GM18873 (cell line): ENCODE data around the gene TMEM170B.

Experiments used
- ATAC-seq: cut with Tn5 transposase; IDR thresholded peaks from one replicate; pipeline ENCODE4 v1.9.1; 2021; ENCODE audit warnings: mild to moderate bottlenecking, moderate library complexity, moderate number of reproducible peaks; ENCODE audit not compliant: unreplicated experiment, low FRiP score

TMEM170B gene

GRCh38 chr6:11580686-11581405, 43.3 kb downstream of the TMEM170B start:
- ATAC-seq = no peak

GRCh38 chr6:11584244-11584643, 46.7 kb downstream of the TMEM170B start:
- no peak for ATAC-seq

- no peak for ATAC-seq
Measured at GRCh38 chr6:11585426-11586016, 48.0 kb downstream of the TMEM170B start.

GRCh38 chr6:11586117-11586516, 48.6 kb downstream of the TMEM170B start:
- no peak for ATAC-seq

- no peak for ATAC-seq
Measured at GRCh38 chr6:11586536-11586935, 49.0 kb downstream of the TMEM170B start.

GRCh38 chr6:11589261-11589660, 51.7 kb downstream of the TMEM170B start:
- ATAC-seq = no peak

GRCh38 chr6:11592294-11592906, 54.9 kb downstream of the TMEM170B start:
- no peak for ATAC-seq

- no peak for ATAC-seq
Measured at GRCh38 chr6:11593096-11593495, 55.5 kb downstream of the TMEM170B start.

GRCh38 chr6:11595903-11596302, 58.4 kb downstream of the TMEM170B start:
- no peak for ATAC-seq

GRCh38 chr6:11596640-11597237, 59.2 kb downstream of the TMEM170B start:
- ATAC-seq = no peak

GRCh38 chr6:11598687-11599086, 61.1 kb downstream of the TMEM170B start:
- no peak for ATAC-seq

- ATAC-seq = no peak
Measured at GRCh38 chr6:11600251-11600650, 62.7 kb downstream of the TMEM170B start.

GRCh38 chr6:11601776-11602605, 64.4 kb downstream of the TMEM170B start:
- ATAC-seq = no peak

- no peak for ATAC-seq
Measured at GRCh38 chr6:11604215-11604614, 66.7 kb downstream of the TMEM170B start.

- no peak for ATAC-seq
Measured at GRCh38 chr6:11604836-11605506, 67.4 kb downstream of the TMEM170B start.

- ATAC-seq = no peak
Measured at GRCh38 chr6:11605507-11605905, 68.0 kb downstream of the TMEM170B start.

- no peak for ATAC-seq
Measured at GRCh38 chr6:11606332-11606731, 68.8 kb downstream of the TMEM170B start.

GRCh38 chr6:11607383-11607782, 69.8 kb downstream of the TMEM170B start:
- no peak for ATAC-seq

GRCh38 chr6:11608600-11609323, 71.2 kb downstream of the TMEM170B start:
- no peak for ATAC-seq
